ACHN (cell line): ENCODE measurements around the gene TRRAP.
"Not testable (repeated sequence)": the region's sequence is repeated elsewhere in the genome, so short reads cannot be mapped to it uniquely, and the experiment has no call there.

Experiments used
- DNase-seq: peaks from one replicate; pipeline ENCODE4 v3.0.0-alpha.2; 2015
- in situ Hi-C: cut with HindIII; loops from 2 replicates; pipeline ENCODE4 v1.10.0; 2017; ENCODE audit warnings: low sequenced_read_pairs, low pct_ligation_motif_present, low pct_unique_long_range_greater_than_20kb

The TRRAP gene

DNA sequence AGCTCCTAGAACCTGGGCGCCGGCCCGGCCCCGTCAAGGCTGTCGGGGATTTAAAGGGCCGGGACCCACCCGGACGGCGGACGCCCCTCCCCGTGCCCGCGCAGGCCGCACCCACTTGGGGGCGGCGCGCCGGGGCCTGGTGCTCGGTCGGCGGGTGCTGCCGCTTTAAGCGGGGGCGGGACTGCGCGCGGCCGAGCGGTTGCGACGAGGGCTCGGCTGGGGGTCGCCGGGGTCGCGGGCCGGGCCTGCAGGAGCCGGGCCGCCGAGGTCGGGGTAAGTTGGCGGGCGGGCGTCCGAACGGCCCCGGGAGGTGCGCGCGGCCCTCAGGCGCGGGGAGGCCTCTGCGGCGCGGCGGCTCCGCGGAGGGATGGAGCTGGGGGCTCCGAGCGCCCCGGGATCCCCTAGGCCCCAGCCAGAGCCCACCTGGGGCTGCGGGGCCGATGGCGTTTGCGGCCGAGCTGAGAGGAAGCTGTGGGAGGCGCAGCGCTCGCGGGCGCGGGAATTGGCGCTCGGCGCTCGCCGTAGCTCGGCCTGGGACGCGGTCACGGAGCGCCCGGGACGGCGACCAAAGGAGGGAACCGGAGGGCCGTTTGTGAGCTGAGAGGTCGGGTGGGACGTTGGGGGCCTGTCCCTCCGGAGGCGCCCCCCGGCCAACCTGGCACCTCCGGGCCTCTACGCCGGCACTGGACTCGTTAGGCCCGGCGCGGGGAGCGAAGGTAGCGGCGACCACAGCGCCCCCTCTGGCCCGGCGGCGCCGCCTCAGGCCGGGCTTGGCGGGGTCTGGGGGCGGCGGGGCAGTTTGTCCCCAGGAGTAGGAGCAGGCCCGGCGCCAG lies at the start of gene TRRAP:
TRRAP (plus strand) TSS at position 168 of the 833 bp plus-strand sequence. CDS start 2,619 bp downstream, outside the sequence.
- DNase-seq = peak; percentile 83
- in situ Hi-C loops = no loop called here

DNA sequence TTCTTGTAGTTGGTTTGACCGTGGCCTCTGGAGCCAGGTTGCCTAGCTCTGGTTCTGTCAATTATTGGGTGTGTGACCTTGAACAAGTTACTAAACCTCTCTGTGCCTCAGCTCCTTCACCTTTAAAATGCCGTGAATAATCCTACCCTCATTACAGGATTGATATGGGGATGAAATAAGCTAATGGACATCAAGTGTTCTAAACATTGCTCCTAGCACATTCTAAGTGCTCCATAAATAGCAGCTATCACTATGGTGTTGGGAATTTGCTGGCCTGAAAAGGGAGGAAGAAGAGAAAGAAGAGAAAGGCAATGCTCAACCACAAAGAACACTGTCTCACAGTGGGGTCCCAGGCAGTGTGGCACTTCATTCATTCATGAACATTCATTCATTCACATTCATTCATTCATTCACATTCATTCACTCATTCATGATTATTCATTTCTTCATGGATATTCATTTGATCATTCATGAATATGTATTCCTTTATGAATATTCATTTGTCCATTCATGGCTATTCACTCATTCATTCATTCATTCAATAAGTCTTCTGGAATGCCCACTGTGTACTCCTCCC lies 47.3 kb upstream of the TRRAP start:
- in situ Hi-C loops = no loop called here
- DNase-seq = no peak

DNA sequence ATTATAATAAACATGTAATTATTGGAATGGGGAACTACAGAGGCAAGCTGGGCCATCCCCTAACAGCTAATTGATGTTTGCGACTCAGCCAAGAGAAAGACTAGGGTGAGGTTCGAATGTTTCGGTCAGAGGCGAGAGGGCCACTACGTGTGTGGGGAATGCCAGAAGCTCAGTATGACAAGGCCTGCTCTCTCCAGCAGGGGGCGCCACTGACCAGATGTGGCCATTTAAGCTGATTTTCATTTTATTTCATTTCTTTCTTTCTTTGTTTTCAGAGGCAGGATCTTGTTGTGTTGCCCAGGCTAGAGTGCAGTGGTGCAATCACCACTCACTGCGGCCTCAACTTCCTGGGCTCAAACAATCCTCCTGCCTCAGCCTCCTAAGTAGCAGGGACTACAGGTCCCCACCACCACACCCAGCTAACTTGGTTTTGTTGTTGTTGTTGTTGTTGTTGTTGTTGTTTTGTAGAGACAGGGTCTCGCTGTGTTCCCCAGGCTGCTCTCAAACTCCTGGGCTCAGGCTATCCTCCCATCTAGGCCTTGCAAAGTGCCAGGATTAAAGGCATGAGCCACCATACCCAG lies 46.6 kb upstream of the TRRAP start:
- DNase-seq = peak; percentile 42
- in situ Hi-C loops = no loop called here

DNA sequence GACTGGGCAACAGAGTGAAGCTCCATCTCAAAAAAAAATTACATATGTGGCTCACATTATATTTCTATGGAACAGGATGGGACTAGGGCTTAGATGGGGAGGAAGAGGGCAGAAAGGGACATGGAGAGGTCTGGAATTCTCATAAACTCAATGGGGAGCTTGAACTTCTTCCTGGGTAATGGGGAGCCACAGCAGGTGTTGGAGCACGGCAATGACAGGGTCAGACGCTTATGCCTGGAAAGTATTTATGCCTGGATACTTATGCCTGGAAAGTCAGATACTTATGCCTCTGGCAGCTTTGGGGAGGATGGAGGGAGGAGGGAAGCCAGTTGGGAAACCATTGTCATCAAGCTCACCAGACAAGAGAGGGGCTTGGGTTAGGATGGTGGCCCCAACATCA lies 45.3 kb upstream of the TRRAP start:
- no peak for DNase-seq
- in situ Hi-C loops = no loop called here

DNA sequence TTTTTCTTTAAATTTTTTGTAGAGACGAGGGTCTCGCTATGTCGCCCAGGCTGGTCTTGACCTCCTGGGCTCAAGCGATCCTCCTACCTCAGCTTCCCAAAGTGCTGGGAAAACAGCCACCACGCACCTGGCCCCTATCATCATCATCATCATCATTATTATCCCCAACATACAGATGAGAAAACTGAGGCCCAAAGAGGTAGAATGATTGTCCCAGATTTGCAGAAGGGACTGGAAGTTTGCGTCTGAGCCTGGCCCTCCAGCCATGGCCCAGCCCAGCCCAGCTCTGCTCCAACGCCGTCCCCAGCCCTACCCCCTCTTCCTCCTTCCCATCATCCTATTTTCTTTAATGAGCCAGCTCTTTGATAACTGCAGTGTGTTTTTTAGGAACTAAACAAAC lies 43.4 kb upstream of the TRRAP start:
- DNase-seq = no peak

DNA sequence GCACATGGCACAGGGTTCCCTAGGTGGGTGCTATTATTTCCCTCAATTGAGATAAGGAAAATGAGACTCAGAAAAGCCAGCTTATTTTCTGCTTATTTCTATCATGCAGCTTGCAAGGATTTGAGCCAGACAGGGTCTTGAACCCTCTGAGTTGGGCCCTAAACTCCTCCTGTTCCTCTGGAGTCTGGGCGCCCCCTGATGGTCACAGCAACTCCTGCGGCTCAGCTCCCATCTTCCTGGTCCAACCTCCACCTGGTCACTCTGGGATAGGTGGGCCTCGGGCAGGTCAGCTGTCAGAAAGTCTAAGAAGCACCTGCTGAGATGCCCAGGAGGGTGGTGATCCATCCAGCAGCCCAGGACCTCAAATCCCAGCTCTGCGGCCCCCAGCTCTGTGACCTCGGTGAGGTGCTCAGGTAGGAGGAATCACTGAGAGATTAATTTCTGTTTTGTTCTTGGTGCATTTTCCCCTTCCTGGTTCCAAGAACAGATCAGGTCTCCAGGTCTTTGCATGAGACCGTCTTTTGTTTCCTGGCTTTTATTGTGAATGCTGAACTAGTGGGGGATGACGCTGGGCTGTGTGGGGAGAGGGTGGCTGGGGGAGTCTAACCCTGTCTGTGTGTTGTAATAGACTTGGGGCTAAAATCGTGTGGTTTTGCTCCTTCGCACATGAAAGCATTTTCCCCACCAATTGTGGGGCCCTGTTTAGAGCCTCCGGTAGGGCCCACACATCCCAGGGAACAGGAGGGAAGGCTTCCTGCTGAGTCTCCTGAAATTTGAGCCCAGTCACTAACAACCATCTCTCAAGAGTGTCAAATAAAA lies 41.3 kb upstream of the TRRAP start:
- peak; percentile 60 for DNase-seq
- in situ Hi-C loops = no loop called here

More for the DNA sequence above, 43.4 kb upstream of the TRRAP start:
- in situ Hi-C loops = no loop called here

DNA sequence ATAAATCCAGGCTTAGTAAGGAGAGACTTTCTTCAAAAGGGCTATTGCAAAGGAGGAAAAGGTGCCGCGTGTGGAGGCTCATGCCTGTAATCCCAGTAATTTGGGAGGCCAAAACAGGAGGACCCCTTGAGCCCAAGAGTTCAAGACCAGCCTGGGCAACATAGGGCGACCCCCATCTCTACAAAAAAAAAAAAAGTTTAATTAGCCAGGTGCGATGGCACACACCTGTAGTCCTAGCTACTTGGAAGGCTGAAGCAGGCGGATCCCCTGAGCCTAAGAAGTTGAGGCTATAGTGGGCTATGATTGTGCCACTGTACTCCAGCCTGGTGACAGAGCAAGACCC lies 40.7 kb upstream of the TRRAP start:
- in situ Hi-C loops = no loop called here
- DNase-seq = no peak

DNA sequence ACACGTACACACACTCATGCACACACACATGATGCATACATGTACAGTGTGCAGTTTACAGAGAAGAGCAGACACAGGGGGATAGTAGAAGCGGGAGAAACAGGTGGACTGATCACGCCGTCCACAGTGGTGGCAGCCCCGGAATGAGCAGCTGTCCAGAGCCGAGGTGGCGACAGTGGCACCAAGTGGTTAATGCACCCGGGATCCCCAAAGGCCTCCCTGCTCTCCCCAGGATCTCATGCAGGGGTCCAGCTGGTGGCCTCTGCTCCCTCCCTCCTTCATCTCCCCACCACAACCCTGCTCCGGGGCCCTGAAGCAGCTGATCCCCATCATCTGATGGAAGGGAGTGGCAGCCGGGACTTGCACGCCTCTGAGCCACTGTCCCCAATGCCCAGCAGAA lies 38.2 kb upstream of the TRRAP start:
- in situ Hi-C loops = no loop called here
- DNase-seq = no peak

DNA sequence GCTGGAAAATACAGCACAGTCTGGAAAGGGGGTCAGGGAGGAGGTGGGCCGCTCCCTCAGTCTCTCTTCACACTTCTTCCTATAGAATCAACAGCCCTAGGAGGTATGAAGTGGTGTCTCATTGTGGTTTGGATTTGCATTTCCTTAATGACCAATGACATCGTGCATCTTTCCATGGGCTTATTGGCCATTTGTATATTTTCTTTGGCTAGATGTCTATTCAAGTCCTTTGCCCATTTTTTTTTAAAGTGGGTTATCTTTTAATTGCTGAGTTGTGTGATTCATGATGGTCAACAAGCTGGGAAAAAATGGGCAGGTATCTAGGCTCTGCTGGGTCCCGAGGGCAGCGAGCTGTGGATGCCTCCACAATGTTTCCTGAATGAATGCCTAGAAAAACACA lies 37.6 kb upstream of the TRRAP start:
- DNase-seq = no peak
- in situ Hi-C loops = no loop called here

DNA sequence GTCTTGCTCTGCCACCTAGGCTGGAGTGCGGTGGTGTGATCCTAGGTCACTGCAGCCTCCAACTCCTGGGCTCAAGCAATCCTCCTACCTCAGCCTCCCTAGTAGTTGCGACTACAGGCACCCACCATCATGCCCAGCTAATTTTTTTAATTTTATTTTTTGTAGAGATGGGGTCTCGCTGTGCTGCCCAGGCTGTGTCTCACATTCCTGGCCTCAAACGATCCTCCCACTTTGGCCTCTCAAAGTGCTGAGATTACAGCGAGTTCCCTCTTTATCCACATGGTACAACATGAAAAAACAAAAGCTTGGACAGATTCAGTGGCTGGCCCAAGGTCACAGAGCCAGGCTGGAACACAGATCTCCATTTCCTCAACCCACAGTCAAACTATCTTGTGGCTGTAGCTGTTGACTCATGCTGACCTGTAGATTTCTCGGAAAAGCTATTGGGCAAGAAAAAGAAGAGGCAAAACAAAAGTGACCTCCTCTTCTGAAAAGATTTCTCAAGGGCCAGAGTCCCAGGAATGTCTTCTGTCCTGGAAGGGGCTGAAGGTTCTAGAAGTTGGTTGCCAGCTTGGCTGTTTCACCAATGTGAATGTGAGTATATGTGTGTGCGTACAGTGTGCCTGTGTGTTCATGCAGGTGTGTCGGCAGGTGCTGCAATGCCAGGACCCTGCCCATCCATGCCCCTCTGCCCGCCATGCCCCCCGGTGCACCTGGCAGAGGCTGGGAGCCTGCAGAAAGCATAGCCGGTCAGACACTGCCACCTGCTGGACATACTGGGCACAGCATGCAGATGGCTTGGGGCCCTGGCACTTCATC lies 36.9 kb upstream of the TRRAP start:
- in situ Hi-C loops = no loop called here
- peak; percentile 58 for DNase-seq

DNA sequence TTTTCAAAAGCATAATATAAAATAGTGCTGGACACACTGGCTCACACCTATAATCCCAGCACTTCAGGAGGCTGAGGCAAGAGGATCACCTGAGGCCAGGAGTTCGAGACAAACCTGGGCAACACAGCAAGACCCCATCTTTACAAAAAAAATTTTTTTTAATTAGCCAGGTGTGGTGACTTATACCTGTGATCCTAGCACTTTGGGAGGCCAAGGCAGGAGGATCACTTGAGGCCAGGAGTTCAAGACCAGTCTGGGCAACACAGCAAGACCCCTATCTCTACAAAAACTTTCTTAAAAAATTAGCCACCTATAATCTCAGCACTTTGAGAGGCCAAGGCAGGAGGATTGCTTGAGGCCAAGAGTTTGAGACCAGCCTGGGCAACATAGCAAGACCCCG lies 35.8 kb upstream of the TRRAP start:
- DNase-seq, in situ Hi-C loops: not testable (repeated sequence)

DNA sequence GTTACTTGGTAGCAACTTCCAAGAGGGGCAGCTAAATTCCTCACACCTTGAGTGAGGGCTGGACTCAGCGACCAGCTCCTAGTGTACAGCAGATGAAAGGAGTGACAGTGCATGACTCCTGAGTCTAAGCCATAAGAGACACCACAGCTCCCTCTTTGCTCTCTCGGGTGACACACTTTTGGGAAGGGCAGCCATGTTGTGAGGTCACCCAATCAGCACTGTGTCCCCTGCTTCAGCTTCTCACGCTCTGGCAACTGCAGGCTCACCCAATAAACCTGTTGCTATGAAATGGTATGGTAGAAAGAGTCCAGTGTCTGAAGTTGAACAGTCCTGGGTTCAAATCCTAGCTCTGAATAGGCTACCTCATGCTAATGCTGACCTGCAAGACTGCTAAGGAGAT lies 29.4 kb upstream of the TRRAP start:
- no peak for DNase-seq
- in situ Hi-C loops = no loop called here

DNA sequence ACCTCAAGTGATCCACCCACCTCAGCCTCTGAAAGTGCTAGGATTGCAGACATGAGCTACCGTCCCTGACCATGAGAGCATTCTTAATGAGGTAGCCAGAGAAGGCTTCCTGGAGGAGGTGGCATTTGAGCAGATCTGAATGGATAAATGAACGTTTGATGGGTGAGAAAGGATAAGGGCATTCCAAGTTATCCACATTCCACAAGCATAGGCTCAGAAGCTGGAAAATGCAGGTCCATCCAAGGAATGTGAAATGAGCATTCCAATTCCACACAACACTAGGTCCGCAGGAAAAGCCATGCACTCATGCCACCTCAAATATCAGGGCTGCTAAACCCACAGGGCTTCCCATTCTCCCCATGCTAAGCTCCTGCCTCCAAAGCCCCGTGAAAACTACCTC lies 25.5 kb upstream of the TRRAP start:
- peak; percentile 74 for DNase-seq
- in situ Hi-C loops = no loop called here

DNA sequence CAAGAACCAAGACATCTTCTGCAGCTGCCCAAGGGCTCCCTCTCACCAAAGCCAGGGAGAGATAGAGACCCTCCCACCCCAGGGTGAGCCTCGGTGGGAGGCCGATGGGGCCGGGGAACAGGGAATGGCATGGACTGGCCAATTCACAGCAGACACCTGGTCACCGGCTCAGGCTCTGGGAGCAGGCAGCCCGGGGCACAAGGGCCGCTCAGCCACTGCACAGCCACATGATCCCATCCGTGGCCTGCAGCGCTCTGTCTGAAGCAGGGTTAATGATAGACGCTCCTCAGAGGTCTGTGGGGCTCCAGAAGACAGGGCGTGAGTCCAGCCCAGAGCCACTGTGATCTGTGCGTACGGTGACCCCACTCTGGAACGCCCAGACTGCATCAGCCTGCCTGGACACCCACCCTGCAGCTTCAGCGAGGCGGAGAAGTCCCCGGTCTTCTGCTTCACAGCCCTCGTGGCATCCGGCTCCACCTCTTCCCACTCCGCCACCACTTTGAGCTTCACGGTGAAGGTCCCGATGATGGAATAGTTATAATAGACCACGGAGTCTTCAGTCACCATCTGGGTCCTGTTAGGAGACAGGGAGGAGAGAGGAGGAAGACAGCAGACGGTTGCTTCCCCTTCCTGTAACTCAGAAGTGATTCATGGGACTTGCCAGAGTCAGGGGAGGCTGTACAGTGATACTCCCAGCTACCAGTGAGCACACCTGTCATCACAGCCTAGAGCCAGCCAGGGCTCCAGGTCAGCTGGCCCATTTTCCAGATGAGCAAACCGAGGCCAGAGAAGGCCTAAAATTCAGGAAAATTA lies 22.5 kb upstream of the TRRAP start:
- no peak for DNase-seq
- in situ Hi-C loops = no loop called here

DNA sequence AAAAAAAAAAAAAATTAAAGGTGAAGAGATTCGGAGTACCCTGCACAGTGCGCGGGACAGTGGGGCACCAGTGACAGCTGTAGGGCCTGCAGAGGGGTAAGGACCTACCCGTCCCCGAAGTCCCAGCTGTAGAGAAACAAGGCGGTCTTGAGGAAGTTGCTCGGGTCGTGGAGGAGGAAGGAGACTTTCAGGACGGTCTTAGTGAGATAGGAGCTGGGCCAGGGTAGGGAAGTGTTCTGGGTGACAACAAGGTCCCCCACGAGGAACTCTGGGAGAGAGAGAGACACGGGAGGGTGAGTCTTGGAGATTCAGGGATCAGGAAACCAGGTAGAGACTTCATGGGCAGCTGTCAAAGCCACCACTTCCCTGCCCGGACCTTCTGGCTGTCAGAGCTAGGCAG lies 18.3 kb upstream of the TRRAP start:
- in situ Hi-C loops = no loop called here
- no peak for DNase-seq

DNA sequence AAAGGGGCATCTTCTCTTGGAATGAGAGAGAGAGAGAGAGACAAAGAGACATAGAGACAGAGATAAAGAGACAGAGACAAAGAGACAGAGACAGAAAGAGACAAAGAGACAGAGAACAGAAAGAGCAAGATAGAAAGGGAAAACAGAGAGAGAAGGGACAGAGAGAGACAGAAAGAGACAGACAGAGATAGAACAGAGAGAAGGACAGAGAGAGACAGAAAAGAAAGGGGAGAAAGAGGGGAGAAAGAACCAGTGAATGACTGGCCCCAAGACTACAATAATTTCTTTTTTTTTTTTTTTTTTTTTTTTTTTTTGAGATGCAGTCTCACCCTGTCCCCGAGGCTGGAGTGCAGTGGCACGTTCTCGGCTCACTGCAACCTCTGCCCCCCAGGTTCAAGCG lies 16.1 kb upstream of the TRRAP start:
- in situ Hi-C loops = no loop called here
- DNase-seq = no peak

DNA sequence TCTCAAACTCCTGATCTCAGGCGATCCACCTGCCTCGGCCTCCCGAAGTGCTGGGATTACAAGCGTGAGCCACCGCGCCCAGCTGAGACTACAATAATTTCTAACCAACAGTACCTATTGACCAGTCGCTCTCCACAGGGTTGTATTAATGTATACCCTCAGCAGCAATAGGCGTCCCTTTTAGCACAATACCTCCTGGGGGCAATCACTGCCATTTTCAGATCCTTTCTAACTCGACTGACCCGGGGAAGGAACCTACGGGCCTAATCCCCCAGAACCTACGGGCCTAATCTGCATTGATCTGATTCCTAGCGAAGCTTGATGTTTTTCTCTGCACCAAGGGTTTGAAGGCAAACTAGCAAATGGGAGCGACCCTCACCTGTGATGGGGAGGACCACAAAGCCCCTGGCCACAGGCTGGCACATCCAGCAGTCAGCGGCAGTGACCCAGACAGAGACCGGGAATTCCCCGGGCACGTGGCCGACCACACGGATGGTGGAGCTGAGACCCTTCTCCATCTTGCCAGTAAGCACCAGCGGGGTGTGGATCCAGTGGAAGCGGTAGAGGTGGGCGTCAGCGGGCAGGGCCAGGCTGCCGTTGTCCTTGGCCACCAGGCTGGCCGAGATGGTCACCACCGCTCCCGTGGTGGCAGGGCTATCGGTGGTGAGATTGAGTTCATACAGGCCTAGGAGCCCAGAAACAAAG lies 15.5 kb upstream of the TRRAP start:
- in situ Hi-C loops = no loop called here
- no peak for DNase-seq
